Astrocyte of the spinal cord (primary cell): ENCODE results near the gene PHF12.

Experiments
- DNase-seq: peaks from one replicate; pipeline ENCODE4 v3.0.0; 2011; ENCODE audit warnings: low read depth, low spot score
- H3K4me3 ChIP-seq: 2 replicates; pipeline ENCODE4 v1.5.1; 2011; ENCODE audit warnings: low read depth, mild to moderate bottlenecking, low read length, moderate library complexity
- in situ Hi-C: cut with HindIII; loops from 2 replicates; pipeline ENCODE4 v1.10.0; 2017; ENCODE audit warnings: low sequenced_read_pairs
- TF ChIP-seq, protein P1 (sequence below): IDR thresholded peaks from 2 replicates; pipeline ENCODE4 v1.5.1; 2012; ENCODE audit warnings: low read depth, mild to moderate bottlenecking, low read length, inconsistent platforms

Gene PHF12

DNA sequence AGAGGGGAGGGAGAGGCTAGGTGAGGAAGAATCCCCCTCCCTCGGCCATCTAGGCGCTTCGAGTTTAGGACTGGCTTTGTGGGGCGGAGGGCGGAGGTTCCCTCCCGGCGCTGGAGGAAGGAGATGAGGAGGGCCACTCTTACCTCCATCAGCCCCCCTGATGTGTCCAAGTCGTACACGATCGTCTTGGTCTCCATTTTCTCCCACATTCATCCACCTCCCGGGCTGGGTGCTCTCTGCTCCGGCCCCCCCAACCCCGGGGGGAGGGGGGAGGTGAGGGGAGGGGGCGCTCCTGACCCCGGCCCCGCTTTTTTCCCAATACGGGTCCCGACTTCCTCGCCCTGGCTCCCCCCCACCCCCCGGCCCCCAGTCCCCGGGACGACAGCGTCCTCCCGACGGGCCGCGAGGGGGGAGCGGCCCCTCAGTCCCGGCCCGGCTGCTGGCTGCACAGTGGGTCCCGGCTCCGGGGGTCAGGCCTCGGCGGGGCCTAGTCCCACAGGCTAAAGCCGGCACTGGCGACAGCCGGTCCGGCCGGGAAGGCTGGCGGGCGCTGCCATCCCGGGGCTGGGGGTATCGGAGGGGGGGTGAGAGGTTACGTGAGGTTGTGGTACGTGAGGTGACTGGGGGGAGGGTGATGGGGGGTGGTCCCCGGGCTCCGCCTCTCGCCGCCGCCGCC lies 428 bp downstream of the PHF12 start:
- DNase-seq: no peak
- TF ChIP-seq, protein P1, sequence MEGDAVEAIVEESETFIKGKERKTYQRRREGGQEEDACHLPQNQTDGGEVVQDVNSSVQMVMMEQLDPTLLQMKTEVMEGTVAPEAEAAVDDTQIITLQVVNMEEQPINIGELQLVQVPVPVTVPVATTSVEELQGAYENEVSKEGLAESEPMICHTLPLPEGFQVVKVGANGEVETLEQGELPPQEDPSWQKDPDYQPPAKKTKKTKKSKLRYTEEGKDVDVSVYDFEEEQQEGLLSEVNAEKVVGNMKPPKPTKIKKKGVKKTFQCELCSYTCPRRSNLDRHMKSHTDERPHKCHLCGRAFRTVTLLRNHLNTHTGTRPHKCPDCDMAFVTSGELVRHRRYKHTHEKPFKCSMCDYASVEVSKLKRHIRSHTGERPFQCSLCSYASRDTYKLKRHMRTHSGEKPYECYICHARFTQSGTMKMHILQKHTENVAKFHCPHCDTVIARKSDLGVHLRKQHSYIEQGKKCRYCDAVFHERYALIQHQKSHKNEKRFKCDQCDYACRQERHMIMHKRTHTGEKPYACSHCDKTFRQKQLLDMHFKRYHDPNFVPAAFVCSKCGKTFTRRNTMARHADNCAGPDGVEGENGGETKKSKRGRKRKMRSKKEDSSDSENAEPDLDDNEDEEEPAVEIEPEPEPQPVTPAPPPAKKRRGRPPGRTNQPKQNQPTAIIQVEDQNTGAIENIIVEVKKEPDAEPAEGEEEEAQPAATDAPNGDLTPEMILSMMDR: no peak
- in situ Hi-C loops: no loop called here
- peak overlapping the region; percentile 88 for H3K4me3 ChIP-seq

DNA sequence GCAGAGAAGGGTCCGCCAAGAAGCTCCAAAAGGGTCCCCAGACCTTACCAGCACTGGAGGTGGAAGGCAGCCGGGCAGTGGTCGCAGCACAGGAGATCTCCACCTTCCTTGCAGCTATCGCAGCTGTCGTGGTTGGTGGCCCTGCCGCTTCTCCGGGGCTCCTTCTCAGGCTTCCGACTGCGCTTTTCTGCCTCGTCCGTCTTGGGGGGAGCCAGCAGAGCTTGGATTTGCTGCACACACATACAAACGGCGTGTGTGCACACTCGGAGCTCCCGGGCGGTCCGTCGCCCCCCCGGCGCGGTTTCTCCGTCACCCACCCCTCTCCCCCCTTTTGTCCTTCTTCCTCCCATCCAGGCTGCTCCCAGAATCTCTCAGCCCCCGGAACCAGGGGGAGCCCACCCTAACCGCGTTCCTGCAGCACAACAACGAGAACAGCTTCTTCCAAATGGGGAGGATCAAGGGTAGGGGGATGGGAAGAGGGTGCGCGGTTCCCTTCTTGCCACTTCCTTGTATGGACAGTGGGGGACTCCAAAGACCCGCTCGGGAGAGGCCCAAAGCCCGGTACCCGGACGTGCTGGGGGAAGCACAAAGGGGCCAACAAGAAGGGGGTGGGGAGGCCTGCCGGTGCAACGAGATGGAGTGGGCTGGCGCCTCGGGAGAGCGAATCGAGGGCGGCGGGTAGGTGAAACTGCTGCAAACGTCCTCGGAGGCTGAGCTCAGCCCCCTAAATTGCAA lies 1.1 kb downstream of the PHF12 start:
- DNase-seq: peak; percentile 62
- in situ Hi-C loops: no loop called here
- TF ChIP-seq, protein P1: no peak
- peak overlapping the region; percentile 88 for H3K4me3 ChIP-seq

DNA sequence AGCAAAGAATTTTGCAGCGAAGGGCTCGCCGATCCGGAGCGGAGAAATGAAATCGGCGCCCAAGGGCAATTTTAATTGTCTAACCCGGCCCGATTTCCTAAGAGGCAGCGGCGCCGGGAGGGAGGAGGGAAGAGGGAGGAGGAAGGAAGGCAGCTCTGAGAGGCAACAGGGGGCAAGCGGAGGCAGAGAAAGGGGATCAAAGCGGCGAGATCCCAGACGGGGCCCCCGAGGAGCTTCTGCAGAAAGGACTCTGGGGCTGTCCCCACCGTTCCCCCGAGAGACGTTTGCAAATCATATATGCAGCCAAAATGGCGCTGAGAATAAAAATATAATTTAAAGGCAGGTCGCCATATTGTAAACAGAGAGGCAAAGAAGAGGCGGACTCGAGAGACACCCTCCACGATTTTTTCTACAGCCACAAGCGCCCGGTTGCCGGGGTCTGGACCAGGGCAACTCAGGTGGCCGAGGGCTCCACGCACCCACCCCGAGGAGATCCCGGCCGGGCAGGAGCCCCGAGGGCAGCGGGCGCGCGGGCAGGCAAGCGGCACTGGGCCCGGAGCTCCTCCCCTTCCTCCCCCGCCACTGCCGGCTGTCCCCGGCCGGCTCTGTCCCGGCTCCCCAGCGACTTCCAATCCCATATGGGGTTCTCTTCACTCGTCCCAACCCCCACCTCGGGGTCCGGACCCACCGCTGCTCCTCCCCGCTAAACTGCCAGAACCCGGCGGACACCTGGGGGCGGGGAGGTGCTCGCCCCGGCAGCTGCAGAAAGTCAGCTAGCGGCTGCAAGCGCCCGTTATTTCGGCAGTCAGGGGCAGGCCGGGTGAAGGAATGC lies 1.9 kb downstream of the PHF12 start:
- in situ Hi-C loops: no loop called here
- peak; percentile 64 for DNase-seq

DNA sequence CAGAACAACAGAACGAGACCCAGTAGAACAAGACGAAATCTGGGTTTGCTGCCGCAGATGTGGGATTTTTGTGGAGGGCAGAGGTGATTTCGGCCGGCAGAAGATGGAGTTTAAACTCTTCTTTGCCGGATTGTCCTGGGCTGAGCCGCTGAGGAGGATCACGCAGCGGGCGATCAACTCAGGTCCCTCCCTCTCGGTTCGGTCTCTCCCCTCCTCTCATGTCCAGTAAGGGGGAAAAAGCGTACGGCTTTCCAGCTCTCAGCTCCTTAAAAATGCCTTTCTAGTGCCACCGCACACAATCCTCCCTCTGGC lies 2.5 kb downstream of the PHF12 start:
- peak; percentile 57 for DNase-seq
- in situ Hi-C loops: no loop called here
- peak overlapping the region; percentile 88 for H3K4me3 ChIP-seq
- TF ChIP-seq, protein P1: no peak

More for the DNA sequence above, 1.9 kb downstream of the PHF12 start:
- TF ChIP-seq, protein P1: no peak
- peak overlapping the region; percentile 88 for H3K4me3 ChIP-seq

DNA sequence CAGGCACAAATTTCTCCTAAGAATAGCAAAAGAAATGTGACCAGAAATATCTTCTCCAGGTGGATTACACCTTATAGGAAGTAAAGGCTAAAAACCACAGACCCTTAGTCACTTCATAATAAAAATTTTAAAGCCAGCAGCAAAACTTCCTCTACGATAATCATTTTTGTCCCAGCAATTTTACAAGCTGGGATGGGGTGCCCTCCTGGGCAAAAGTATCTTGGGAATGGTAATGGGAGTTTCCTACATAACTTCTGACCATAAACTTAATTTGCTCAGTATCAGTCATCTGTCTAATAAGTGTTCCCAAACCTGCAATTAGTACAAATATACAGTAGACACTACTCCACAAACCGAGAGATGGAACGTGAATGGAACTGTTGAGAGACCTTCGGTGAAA lies 3.0 kb downstream of the PHF12 start:
- no peak for DNase-seq
- TF ChIP-seq, protein P1: no peak
- in situ Hi-C loops: no loop called here
- H3K4me3 ChIP-seq: peak overlapping the region; percentile 88

DNA sequence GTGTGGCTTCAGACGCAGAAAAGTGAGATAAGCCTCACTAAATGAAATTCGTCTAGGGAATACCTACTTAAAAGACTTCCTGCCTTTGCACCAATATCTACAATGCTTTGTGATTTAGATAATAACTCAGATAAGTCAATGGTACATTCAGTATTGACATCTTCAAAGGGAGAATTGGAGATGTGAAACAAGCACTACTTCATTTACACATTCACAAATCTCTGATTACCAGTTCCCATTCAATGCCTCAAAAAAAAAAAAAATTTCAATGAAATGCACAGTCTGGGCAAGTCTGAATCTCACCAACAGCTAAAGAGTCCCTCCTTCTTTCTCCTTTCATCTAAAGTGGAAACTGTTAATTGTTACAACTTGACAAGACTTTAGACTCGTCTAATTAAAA lies 3.7 kb downstream of the PHF12 start:
- TF ChIP-seq, protein P1: no peak
- no peak overlapping the region for H3K4me3 ChIP-seq
- DNase-seq: no peak
- in situ Hi-C loops: no loop called here
